ENCODE data around the gene ATAD3A. TPM values are rescaled to one million over a fixed set of nuclear protein-coding genes. Genes with fewer than 3 reads are reported as not detected.

ATAD3A gene
- polyA plus RNA-seq, 6 donors from 2014 or later: 2.1 to 13.0 (median 5.8) TPM

GRCh38 chr1:1534401-1535154, 22.6 kb downstream of the ATAD3A start:
- H3K4me1 Mint-ChIP-seq: peaks cover 0 to 5% (median 2%) of the 10 kb centered on the region in 3 donors
- H3K4me3 Mint-ChIP-seq: no peak overlapping the region
- ATAC-seq (ENCODE audit: low read depth in 2 of 2): no peak
- H3K9me3 Mint-ChIP-seq: peaks cover 0 to 8% (median 5%) of the 10 kb centered on the region in 7 donors
- no peak for DNase-seq
- peaks cover 0 to 4% (median 0%) of the 10 kb centered on the region in 3 donors for H3K27me3 Mint-ChIP-seq
- peaks cover 5 to 7% of the 10 kb centered on the region in 2 donors for H3K36me3 Mint-ChIP-seq
- H3K27ac Mint-ChIP-seq: no peak overlapping the region

GRCh38 chr1:1535201-1536018, 23.4 kb downstream of the ATAD3A start:
- ATAC-seq (ENCODE audit: low read depth in 2 of 2): no peak
- H3K27me3 Mint-ChIP-seq: peaks cover 0 to 4% (median 0%) of the 10 kb centered on the region in 3 donors
- H3K9me3 Mint-ChIP-seq: peaks cover 0 to 8% (median 5%) of the 10 kb centered on the region in 7 donors
- H3K4me1 Mint-ChIP-seq: peaks cover 0 to 6% (median 2%) of the 10 kb centered on the region in 3 donors
- no peak overlapping the region for H3K4me3 Mint-ChIP-seq
- DNase-seq: no peak
- no peak overlapping the region for H3K27ac Mint-ChIP-seq
- peaks cover 5 to 7% of the 10 kb centered on the region in 2 donors for H3K36me3 Mint-ChIP-seq

GRCh38 chr1:1536019-1536937, 24.3 kb downstream of the ATAD3A start:
- H3K9me3 Mint-ChIP-seq: peaks cover 0 to 6% (median 3%) of the 10 kb centered on the region in 7 donors
- H3K4me1 Mint-ChIP-seq: peaks cover 0 to 6% (median 2%) of the 10 kb centered on the region in 3 donors
- peaks cover 5 to 7% of the 10 kb centered on the region in 2 donors for H3K36me3 Mint-ChIP-seq
- H3K27me3 Mint-ChIP-seq: peaks cover 0 to 4% (median 0%) of the 10 kb centered on the region in 3 donors
- ATAC-seq (ENCODE audit: low read depth in 2 of 2): no peak
- peak overlapping the region in 1 of 6 donors; percentile 38 for H3K27ac Mint-ChIP-seq
- DNase-seq: no peak
- no peak overlapping the region for H3K4me3 Mint-ChIP-seq

GRCh38 chr1:1536938-1537546, 25.1 kb downstream of the ATAD3A start:
- Mint-ChIP-seq H3K27ac (peak overlapping the region in 1 of 6 donors; percentile 38), H3K9me3 (peaks cover 0 to 3% (median 2%) of the 10 kb centered on the region in 7 donors), H3K36me3 (peaks cover 2 to 4% of the 10 kb centered on the region in 2 donors), H3K4me3 (no peak overlapping the region), H3K27me3 (peaks cover 0 to 4% (median 0%) of the 10 kb centered on the region in 3 donors), H3K4me1 (peaks cover 0 to 6% (median 2%) of the 10 kb centered on the region in 3 donors)
- ATAC-seq (ENCODE audit: low read depth in 2 of 2) (no peak), DNase-seq (no peak)

- H3K27me3 Mint-ChIP-seq: peaks cover 0 to 4% (median 0%) of the 10 kb centered on the region in 3 donors
Measured at GRCh38 chr1:1537626-1538250, 25.8 kb downstream of the ATAD3A start.

GRCh38 chr1:1538334-1538733, 26.4 kb downstream of the ATAD3A start:
- peaks cover 0 to 6% (median 2%) of the 10 kb centered on the region in 3 donors for H3K4me1 Mint-ChIP-seq
- DNase-seq: no peak
- peak overlapping the region in 2 of 6 donors; percentile 15 to 38 for H3K27ac Mint-ChIP-seq
- no peak for ATAC-seq (ENCODE audit: low read depth in 2 of 2)
- H3K36me3 Mint-ChIP-seq: no peaks in the 10 kb centered on the region
- peak overlapping the region in 6 of 8 donors; percentile 50 to 76 (median 62) for H3K4me3 Mint-ChIP-seq
- peaks cover 0 to 4% (median 0%) of the 10 kb centered on the region in 3 donors for H3K27me3 Mint-ChIP-seq
- H3K9me3 Mint-ChIP-seq: no peaks in the 10 kb centered on the region

More at GRCh38 chr1:1537626-1538250, 25.8 kb downstream of the ATAD3A start:
- Mint-ChIP-seq H3K4me3 (peak overlapping the region in 4 of 8 donors; percentile 6 to 73 (median 31)), H3K4me1 (peaks cover 0 to 6% (median 2%) of the 10 kb centered on the region in 3 donors), H3K9me3 (no peaks in the 10 kb centered on the region), H3K27ac (no peak overlapping the region), H3K36me3 (no peaks in the 10 kb centered on the region)
- DNase-seq: no peak
- ATAC-seq (ENCODE audit: low read depth in 2 of 2): no peak

- Mint-ChIP-seq H3K9me3 (no peaks in the 10 kb centered on the region), H3K27ac (peak overlapping the region in 2 of 6 donors; percentile 15 to 84), H3K4me1 (peaks cover 0 to 6% (median 2%) of the 10 kb centered on the region in 3 donors), H3K4me3 (peak overlapping the region in 6 of 8 donors; percentile 37 to 76 (median 66)), H3K27me3 (peaks cover 0 to 4% (median 0%) of the 10 kb centered on the region in 3 donors), H3K36me3 (no peaks in the 10 kb centered on the region)
- ATAC-seq (ENCODE audit: low read depth in 2 of 2): no peak
- no peak for DNase-seq
Measured at GRCh38 chr1:1538989-1539309, 27.0 kb downstream of the ATAD3A start.

GRCh38 chr1:1539310-1540089, 27.5 kb downstream of the ATAD3A start:
- DNase-seq (no peak), ATAC-seq (ENCODE audit: low read depth in 2 of 2) (peak; percentile 26 to 39)
- Mint-ChIP-seq H3K4me1 (peaks cover 0 to 6% (median 2%) of the 10 kb centered on the region in 3 donors), H3K27ac (peak overlapping the region in 1 of 6 donors; percentile 54), H3K9me3 (no peaks in the 10 kb centered on the region), H3K4me3 (peak overlapping the region in 7 of 8 donors; percentile 5 to 82 (median 73)), H3K36me3 (no peaks in the 10 kb centered on the region), H3K27me3 (peaks cover 0 to 4% (median 0%) of the 10 kb centered on the region in 3 donors)

- Mint-ChIP-seq H3K36me3 (no peaks in the 10 kb centered on the region), H3K27me3 (peaks cover 0 to 4% (median 0%) of the 10 kb centered on the region in 3 donors), H3K9me3 (no peaks in the 10 kb centered on the region), H3K27ac (peak within 1 kb of the TSS in 2 of 6 donors; percentile 54 to 59), H3K4me3 (peak within 1 kb of the TSS; percentile 29 to 82 (median 70)), H3K4me1 (peaks cover 0 to 6% (median 2%) of the 10 kb centered on the region in 3 donors)
- ATAC-seq (ENCODE audit: low read depth in 2 of 2) (peak; percentile 56 to 66), DNase-seq (no peak)
Measured at GRCh38 chr1:1540090-1540817, 28.3 kb downstream of the ATAD3A start, which contains the start of gene TMEM240. TSS of gene TMEM240 (minus strand) at chr1:1540624. CDS start at chr1:1540346, 278 bp downstream.

- ATAC-seq (ENCODE audit: low read depth in 2 of 2) (no peak), DNase-seq (no peak)
- Mint-ChIP-seq H3K27me3 (peaks cover 0 to 4% (median 0%) of the 10 kb centered on the region in 3 donors), H3K36me3 (no peaks in the 10 kb centered on the region), H3K9me3 (no peaks in the 10 kb centered on the region), H3K4me3 (peak overlapping the region; percentile 29 to 73 (median 58)), H3K27ac (peak overlapping the region in 1 of 6 donors; percentile 59), H3K4me1 (peaks cover 0 to 6% (median 2%) of the 10 kb centered on the region in 3 donors)
Measured at GRCh38 chr1:1540818-1541628, 29.1 kb downstream of the ATAD3A start.

All from naive B cell (primary cell).